NT2/D1 (cell line): ENCODE measurements around the gene RPH3AL.
"Not testable (repeated sequence)": the region's sequence is repeated elsewhere in the genome, so short reads cannot be mapped to it uniquely, and the experiment has no call there.

ENCODE experiments used
- DNase-seq: peaks from one replicate; pipeline ENCODE4 v3.0.0-alpha.2; 2011; ENCODE audit warnings: low read depth, low spot score
- H3K27me3 ChIP-seq: 2 replicates; pipeline ENCODE4 v1.6.0; 2011; ENCODE audit warnings: mild to moderate bottlenecking; ENCODE audit not compliant: insufficient read length, insufficient read depth
- H3K36me3 ChIP-seq: 2 replicates; pipeline ENCODE4 v1.6.1; 2011; ENCODE audit warnings: mild to moderate bottlenecking, low read length, mixed read lengths; ENCODE audit not compliant: insufficient read depth, insufficient read length
- H3K4me1 ChIP-seq: 2 replicates; pipeline ENCODE4 v1.5.1; 2011; ENCODE audit not compliant: insufficient read depth, insufficient read length
- H3K4me3 ChIP-seq: 2 replicates; pipeline ENCODE4 v1.5.1; 2011; ENCODE audit warnings: low read depth; ENCODE audit not compliant: insufficient read length
- H3K9ac ChIP-seq: 2 replicates; pipeline ENCODE4 v1.6.0; 2011; ENCODE audit warnings: low read depth; ENCODE audit not compliant: insufficient read length
- H3K9me3 ChIP-seq: 2 replicates; pipeline ENCODE4 v1.5.1; 2011; ENCODE audit warnings: mild to moderate bottlenecking, low read length; ENCODE audit not compliant: insufficient read depth
- SUZ12 ChIP-seq: IDR thresholded peaks from 2 replicates; pipeline ENCODE4 v1.6.1; 2011; ENCODE audit not compliant: insufficient read length, insufficient read depth; ENCODE audit errors: extremely low read depth
- YY1 ChIP-seq: IDR thresholded peaks from 2 replicates; pipeline ENCODE4 v1.6.1; 2011; ENCODE audit not compliant: insufficient read length, insufficient read depth
- ZNF274 ChIP-seq: IDR thresholded peaks from 2 replicates; pipeline ENCODE4 v1.6.1; 2011; ENCODE audit warnings: mild to moderate bottlenecking, low read depth, low read length

Gene RPH3AL

DNA sequence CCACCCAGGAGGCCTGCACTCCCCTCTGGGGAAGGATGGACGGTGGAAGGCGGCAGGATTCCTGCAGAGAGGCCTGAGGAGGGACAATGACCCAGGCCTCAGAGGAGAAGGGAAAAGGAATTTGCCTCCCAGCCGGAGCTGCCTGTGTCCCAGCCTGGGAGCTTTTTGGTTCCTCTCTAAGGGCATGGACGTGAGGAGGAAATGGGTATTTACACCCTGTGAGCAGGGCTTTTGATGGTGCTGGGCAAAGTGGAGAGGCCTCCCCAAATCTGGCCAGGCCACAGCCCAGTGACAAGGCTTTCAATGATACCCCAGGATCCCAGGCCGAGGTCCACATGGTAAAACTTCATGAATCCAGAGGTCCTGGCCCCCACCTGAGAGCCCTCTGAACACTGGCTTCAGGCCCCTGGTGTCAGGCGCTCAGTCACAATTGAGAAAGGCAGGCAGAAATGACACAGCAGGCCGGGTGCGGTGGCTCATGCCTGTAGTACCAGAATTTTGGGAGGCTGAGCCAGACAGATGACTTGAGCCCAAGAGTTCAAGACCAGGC lies 115.1 kb downstream of the RPH3AL start:
- no peak overlapping the region for H3K9ac ChIP-seq
- H3K27me3 ChIP-seq, result no peaks in the 10 kb centered on the region
- TF ChIP-seq SUZ12, result no peak
- no peak for TF ChIP-seq ZNF274
- no peak for TF ChIP-seq YY1
- H3K4me3 ChIP-seq, result no peak overlapping the region
- DNase-seq, result no peak
- H3K36me3 ChIP-seq, result no peaks in the 10 kb centered on the region
- no peaks in the 10 kb centered on the region for H3K9me3 ChIP-seq
- peaks cover 8% of the 10 kb centered on the region for H3K4me1 ChIP-seq

DNA sequence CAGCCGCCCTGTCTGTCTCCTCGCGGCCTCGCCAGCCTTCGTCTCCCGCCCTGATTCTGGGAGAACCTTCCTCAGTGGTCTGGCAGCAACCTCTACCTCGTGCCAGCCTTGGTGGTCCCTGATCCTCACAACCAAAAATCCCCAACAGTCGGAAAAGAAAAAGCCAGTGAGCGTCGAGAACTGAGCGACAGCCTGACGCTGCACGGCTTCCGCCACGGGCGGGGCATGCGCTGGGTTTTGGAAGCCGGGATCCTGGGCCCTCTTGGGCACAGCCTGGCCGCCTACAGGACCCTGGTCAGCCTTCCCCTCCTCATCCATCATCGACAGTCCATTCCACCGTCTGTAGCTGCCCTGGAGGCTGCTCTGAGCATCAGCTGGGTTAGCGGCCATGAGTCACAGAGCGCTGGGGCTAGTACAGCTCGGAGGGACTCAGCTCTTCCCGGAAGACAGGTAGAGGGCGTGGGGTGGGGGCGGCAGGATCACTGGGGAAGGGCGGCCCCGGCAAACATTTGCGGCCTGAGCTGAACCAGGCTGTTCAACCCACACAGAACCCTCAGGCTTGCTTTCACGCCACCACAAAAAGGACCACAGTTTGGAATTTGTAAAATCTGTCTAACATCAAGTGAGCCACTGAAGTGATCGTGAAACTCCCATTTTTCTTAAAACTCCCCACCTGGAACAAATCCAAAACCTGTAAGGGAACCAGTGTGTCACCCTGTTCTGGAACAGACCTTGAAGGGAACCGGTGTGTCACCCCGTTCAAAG lies 115.8 kb downstream of the RPH3AL start:
- H3K4me1 ChIP-seq, result peaks cover 8% of the 10 kb centered on the region

DNA sequence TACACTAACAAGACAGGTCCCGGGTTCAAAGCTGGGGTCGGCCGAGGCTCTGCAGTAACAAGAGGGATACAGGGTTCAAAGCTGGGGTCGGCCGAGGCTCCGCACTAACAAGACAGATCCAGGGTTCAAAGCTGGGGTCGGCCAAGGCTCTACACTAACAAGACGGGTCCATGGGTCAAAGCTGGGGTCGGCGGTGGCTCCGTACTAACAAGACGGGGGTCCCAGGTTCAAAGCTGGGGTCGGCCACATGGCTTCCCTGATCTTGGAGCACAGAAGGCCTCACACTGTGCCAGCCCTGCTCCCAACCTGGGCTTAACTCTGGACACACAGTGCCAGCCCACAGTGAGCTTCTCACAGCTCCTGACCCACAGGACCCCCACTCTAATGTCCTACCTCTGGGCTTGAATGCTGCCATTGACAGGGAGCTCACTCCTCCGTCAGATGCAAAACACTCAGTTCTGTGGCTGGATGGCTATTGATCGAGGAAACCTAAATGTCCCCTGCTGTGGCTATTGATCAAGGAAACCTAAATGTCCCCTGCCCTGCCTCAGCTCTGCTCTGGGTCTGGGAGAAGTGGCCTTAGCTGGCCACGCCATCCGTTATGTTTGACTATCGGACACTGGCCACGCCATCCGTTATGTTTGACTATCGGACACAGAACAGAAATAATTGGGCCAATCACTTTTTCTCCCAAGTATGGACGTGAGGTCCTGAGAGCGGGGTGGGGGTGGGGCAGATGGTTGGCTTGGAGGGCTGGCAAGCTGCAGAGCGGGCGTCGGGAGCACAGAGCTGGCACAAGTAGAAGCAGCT lies 116.6 kb downstream of the RPH3AL start:
- no peak overlapping the region for H3K9ac ChIP-seq
- DNase-seq, result no peak
- no peaks in the 10 kb centered on the region for H3K36me3 ChIP-seq
- H3K9me3 ChIP-seq, result no peaks in the 10 kb centered on the region
- H3K4me3 ChIP-seq, result no peak overlapping the region
- no peaks in the 10 kb centered on the region for H3K27me3 ChIP-seq
- TF ChIP-seq ZNF274 (no peak), SUZ12 (no peak), YY1 (no peak)
- H3K4me1 ChIP-seq, result peaks cover 8% of the 10 kb centered on the region

More for the DNA sequence above, 115.8 kb downstream of the RPH3AL start:
- Histone ChIP-seq H3K4me3 (no peak overlapping the region), H3K27me3 (no peaks in the 10 kb centered on the region), H3K36me3 (no peaks in the 10 kb centered on the region), H3K9me3 (no peaks in the 10 kb centered on the region), H3K9ac (no peak overlapping the region)
- TF ChIP-seq ZNF274 (no peak), YY1 (no peak), SUZ12 (no peak)
- no peak for DNase-seq

DNA sequence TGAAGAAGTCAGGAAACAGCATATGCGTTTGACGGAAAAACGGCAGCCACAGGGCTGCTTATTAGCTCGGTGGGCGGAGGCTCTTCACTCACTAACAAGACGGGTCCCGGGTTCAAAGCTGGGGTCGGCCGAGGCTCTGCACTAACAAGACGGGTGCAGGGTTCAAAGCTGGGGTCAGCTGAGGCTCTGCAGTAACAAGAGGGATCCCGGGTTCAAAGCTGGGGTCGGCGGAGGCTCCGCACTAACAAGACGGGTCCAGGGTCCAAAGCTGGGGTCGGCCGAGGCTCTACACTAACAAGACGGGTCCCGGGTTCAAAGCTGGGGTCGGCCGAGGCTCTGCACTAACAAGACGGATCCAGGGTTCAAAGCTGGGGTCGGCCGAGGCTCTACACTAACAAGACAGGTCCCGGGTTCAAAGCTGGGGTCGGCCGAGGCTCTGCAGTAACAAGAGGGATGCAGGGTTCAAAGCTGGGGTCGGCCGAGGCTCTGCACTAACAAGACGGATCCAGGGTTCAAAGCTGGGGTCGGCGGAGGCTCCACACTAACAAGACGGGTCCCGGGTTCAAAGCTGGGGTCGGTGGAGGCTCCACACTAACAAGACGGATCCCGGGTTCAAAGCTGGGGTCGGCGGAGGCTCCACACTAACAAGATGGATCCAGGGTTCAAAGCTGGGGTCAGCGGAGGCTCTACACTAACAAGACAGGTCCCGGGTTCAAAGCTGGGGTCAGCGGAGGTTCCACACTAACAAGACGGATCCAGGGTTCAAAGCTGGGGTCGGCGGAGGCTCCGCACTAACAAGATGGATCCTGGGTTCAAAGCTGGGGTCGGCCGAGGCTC lies 117.4 kb downstream of the RPH3AL start:
- not testable (repeated sequence) for DNase-seq, H3K4me1 ChIP-seq, H3K9ac ChIP-seq

DNA sequence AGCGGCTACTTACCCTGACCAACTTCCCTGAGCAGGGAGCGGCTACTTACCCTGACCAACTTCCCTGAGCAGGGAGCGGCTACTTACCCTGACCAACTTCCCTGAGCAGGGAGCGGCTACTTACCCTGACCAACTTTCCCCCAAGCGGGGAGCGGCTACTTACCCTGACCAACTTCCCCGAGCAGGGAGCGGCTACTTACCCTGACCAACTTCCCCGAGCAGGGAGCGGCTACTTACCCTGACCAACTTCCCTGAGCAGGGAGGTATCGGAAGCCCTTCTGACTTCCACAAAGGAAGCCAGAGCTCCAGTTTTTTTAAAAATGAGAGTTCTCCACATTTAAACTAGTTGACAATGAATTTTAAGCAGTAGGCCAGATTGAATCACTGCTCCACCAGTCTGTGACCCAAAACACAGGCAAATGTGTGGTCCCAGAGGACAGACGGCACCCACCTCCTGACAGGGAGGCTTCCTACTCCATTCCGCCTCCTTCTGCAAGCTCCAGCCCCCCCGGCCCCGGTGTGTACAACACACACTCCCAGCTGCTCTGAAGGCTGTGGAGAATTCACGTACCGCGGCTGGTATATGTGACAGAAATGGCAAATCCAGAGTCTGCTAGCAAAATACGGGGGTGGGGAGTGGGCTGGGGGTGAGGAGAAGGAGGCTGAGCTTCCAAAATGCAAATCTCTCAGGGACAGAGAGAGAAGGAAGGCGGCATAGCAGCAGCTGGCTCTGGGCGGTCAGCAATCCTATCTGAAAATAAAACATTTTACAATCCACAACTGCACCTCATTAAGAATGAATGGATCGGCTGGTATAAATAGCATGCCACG lies 118.2 kb downstream of the RPH3AL start:
- not testable (repeated sequence) for H3K4me1 ChIP-seq, H3K4me3 ChIP-seq, H3K36me3 ChIP-seq, DNase-seq, H3K9me3 ChIP-seq, H3K27me3 ChIP-seq, H3K9ac ChIP-seq

More for the DNA sequence above, 117.4 kb downstream of the RPH3AL start:
- H3K27me3 ChIP-seq, H3K36me3 ChIP-seq, H3K9me3 ChIP-seq, H3K4me3 ChIP-seq: not testable (repeated sequence)

DNA sequence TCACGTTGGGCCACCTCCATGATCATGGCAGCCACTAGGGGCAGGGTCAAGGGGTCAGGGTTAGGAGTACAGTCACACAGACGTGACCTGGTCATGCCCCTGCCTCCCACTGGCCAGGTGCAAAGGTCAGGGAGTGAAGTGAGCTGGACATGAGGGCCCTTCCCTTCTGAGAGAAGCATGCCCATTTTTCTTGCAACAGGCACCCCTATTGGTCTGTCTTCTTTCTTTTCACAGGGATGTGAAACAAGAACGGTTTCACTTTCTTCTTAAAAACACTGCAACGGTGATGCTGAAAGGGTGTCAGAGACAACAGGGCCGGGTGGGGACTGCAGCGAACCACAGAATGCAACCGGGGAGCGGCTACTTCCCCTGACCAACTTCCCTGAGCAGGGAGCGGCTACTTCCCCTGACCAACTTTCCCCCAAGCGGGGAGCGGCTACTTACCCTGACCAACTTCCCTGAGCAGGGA lies 119.1 kb downstream of the RPH3AL start:
- no peaks in the 10 kb centered on the region for H3K36me3 ChIP-seq
- TF ChIP-seq ZNF274 (no peak), SUZ12 (no peak), YY1 (no peak)
- H3K4me3 ChIP-seq, result no peak overlapping the region
- no peaks in the 10 kb centered on the region for H3K27me3 ChIP-seq
- no peak overlapping the region for H3K9ac ChIP-seq
- H3K4me1 ChIP-seq, result peaks cover 8% of the 10 kb centered on the region
- no peaks in the 10 kb centered on the region for H3K9me3 ChIP-seq
- no peak for DNase-seq
